Lung microvascular endothelial cell (primary cell): ENCODE measurements around the gene DDOST. TPM values are rescaled to one million over a fixed set of nuclear protein-coding genes. Genes with fewer than 3 reads are reported as not detected.
"Not testable (repeated sequence)": the region's sequence is repeated elsewhere in the genome, so short reads cannot be mapped to it uniquely, and the experiment has no call there.

Source experiments
- DNase-seq, 2 donors: peaks; one replicate each; pipeline versions ENCODE4 v3.0.0 to v3.0.0-alpha.2; 2010; ENCODE audit warnings: low read depth in 2 of 2
- total RNA-seq: library from RNA; depleted of rRNA; stranded (reverse); fragments of >200 nt; gene quantifications from 2 replicates; pipeline ENCODE4 v1.2.1, GENCODE V29; 2014

Gene DDOST
- total RNA-seq, 1 donor from 2014 or later: 228 TPM

- no peak for DNase-seq
Observed at GRCh38 chr1:20625176-20626097, 35.7 kb downstream of the DDOST start.

DNA sequence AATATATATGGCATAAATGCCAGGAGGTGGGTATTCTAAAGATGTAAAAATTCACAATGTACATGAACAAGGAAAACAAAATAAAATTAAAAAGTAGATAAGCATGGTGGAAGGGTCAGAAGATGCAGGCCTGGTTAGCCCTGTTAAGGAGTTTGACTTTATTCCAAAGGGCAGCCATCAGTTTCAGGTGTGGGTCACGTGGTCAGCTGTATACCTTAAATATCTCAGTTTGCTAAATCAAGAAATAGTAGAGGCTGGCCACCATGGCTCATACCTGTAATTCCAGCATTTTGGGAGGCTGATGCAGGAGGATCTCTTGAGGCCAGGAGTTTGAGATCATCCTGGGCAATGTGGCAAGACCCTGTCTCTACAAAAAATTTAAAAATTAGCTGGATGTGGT is 36.5 kb downstream of the DDOST start:
- no peak for DNase-seq

DNA sequence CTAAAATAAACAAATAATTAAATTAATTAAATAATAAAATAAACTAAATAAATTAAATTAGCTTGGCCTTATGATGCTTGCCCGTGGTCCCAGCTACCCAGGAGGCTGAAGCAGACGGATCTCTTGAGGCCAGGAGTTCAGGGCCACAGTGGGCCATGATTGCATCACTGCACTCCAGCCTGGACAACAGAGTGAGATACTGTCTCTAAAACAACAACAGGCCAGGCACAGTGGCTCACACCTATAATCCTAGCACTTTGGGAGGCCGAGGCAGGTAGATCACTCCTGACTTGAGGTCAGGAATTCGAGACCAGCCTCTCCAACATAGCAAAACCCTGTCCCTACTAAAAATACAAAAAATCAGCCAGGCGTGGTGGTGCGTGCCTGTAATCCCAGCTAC is 40.2 kb downstream of the DDOST start:
- no peak for DNase-seq

DNA sequence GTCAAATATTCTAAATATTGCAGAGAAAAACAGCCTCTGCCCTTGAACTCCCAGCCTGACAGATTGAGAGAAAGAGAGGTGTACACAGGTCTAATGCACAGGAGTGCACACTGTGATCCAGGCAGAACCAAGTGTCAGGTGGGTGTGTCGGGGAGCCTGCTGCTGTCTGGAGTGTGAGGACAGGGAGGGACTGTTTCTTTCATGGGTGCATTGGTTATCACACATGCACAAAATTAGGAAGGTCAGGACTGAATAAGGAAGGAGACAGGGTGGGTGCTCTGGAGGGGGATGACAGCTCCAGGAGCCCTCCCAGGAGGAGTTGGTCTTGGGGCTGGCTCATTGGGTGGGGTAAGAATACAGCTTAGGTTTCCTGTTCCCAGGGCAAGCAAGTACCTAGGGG is 41.2 kb downstream of the DDOST start:
- DNase-seq: no peak

GRCh38 chr1:20618550-20618949 is 42.6 kb downstream of the DDOST start:
- DNase-seq: no peak

DNA sequence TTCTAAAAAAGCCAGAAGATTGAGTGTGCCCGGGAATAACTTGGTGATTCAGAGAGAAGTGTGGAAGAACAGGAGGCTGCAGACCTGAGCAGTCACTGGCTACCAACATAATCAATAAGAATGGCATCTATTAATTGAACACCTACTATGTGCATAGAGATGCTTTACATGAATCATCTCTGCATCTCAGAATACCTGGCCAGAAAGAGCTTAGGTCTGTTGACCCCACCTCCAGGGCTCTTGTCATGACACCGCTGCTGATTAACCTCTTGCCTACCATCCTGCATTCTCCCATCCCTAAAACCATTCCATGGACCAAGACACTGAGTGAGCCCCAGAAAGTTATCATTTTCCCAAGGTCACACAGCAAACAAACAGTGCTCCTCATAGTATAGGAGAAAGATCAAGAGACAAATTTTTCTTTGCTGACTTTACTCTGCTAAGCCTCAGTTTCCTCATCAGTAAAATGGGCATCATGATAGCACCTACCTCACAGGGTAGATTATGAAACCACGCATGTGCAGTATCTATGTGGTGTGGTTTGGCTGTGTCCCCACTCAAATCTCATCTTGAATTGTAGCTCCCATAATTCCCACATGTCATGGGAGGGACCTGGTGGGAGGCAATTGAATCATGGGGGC is 44.2 kb downstream of the DDOST start:
- DNase-seq: no peak

GRCh38 chr1:20615946-20616846 is 45.0 kb downstream of the DDOST start:
- no peak for DNase-seq

DNA sequence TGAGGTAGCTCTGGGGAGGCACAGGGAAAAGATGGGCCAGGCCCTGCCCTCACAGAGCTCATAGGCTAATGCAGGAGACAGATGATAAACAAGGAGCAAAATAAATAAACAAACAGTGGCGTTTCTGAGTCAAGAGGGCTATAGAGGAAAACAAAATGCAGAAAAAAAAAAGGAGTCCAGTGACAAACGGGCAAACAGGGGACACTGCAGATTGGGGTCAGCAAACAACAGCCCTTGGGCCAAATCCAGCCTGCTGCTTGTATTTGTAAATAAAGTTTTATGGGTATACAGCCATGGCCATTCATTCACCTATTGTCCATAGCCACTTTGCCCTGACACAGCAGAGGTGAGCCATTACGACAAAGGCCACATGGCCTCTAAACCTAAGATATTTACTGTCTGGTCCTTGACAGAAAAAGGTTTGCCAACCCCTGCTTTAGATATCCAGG is 47.0 kb downstream of the DDOST start:
- no peak for DNase-seq

DNA sequence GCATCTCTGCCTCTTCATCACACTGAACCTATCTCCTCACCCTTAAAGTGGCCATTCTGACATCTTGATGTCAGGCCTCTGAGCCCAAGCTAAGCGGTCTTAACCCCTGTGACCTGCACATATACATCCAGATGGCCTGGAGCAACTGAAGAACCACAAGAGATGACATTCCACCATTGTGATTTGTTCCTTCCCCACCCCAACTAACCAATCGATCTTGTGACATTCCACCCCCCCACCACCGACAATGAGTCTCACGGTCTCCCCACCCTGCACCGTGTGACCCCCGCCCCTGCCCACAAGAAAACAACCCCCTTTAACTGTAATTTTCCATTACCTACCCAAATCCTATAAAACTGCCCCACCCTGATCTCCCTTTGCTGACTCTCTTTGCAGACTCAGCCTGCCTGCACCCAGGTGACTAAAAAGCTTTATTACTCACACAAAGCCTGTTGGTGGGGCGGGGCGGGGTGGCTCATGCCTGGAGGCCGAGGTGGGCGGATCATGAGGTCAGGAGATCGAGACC is 48.9 kb downstream of the DDOST start:
- no peak for DNase-seq

GRCh38 chr1:20611652-20612051 is 49.5 kb downstream of the DDOST start:
- no peak for DNase-seq

DNA sequence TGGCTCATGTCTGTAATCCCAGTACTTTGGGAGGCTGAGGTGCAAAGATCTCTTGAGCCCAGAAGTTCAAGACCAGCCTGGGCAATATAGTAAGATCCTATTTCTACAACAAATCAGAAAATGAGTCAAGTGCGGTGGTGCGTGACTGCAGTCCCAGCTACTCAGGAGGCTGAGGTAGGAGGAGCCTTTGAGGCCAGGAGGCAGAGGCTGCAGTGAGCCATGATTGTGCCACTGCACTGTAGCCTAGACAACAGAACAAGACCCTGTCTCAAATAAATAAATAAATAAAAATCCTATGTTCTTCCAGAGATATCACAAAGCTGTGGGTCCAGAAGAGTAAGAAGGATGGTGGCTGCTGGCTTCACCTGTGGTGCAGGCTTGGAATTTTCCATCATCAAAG is 50.2 kb downstream of the DDOST start:
- DNase-seq: no peak

- no peak for DNase-seq
Observed at GRCh38 chr1:20609541-20609940, 51.6 kb downstream of the DDOST start.

- DNase-seq: not testable (repeated sequence)
Observed at GRCh38 chr1:20606801-20607570, 54.2 kb downstream of the DDOST start.

DNA sequence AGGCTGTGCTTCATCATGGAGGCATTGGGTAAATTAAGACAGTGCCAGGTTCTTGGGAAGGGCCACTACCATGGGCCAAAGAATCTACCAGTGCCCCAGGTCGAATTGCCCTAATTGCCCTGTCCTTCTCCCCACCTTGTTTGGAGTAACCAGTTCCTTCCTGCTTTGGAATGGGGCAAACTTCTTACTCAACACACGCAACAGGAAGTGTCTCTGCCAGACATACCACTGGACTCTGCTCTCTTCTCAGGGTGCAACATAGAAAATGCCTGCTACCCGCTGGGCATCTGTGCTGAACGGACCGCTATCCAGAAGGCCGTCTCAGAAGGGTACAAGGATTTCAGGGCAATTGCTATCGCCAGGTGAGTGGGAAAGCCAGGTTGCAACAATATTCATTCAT is 56.5 kb downstream of the DDOST start:
- no peak for DNase-seq

DNA sequence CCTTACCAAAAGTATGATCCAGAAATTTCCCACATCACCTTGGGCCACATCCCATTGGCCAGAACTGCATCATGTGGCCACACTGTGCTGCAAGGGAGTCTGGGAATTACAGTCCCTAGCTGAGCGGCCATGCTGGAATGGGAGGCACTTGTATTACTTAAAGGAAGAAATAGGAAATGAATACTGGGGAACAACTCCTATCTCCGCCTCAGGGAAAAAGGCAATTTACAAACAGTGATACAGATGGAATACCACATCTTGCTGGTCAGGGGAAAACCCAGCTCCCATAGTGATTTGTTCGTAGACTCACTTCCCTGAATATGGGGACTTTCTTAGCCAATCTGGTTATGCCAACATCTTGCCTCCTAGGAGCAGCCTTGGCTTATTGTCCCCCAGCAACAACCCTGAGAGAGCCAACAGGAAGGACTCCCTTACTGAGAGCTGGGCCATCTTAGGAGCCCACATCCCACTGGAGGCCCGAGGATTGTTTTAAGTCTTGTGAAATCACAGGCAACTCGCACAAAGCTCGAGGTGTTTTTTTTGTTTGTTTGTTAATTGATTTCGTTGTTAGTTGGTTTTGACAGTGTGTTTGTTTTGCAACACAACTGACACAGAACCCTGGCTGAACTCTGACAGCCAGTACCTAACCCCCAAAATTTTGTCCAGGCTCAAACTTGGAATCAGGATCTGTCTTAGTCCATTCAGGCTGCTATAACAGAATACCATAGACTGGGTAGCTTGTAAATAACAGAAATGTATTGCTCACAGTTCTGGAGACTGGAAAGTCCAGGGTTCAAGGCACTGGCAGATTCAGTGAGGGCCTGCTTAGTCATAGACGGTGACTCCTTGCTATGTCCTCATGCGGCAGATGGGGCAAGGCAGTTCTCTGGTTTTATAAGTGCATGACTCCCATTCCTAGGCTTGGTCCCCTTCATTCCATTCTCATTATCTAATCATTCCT is 57.4 kb downstream of the DDOST start:
- DNase-seq: peak in 1 of 2 donors; percentile 21

GRCh38 chr1:20602851-20603450 is 58.2 kb downstream of the DDOST start:
- DNase-seq: no peak
